ENCODE results near the gene PLCB4.

The PLCB4 gene

GRCh38 chr20:9136114-9136513 lies 67.2 kb downstream of the PLCB4 start:
- TF ChIP-seq, protein P1, sequence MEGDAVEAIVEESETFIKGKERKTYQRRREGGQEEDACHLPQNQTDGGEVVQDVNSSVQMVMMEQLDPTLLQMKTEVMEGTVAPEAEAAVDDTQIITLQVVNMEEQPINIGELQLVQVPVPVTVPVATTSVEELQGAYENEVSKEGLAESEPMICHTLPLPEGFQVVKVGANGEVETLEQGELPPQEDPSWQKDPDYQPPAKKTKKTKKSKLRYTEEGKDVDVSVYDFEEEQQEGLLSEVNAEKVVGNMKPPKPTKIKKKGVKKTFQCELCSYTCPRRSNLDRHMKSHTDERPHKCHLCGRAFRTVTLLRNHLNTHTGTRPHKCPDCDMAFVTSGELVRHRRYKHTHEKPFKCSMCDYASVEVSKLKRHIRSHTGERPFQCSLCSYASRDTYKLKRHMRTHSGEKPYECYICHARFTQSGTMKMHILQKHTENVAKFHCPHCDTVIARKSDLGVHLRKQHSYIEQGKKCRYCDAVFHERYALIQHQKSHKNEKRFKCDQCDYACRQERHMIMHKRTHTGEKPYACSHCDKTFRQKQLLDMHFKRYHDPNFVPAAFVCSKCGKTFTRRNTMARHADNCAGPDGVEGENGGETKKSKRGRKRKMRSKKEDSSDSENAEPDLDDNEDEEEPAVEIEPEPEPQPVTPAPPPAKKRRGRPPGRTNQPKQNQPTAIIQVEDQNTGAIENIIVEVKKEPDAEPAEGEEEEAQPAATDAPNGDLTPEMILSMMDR (IDR thresholded peaks at IDR 0.05; ENCODE audit: insufficient read depth, low read length) = no peak
- no peak for TF ChIP-seq GABPA (IDR thresholded peaks at IDR 0.05; ENCODE audit: low read depth)
- no peak for TF ChIP-seq SPI1 (IDR thresholded peaks at IDR 0.05; ENCODE audit: borderline replicate concordance, low read depth)
- no peak for DNase-seq (ENCODE audit: low read depth in 1 of 2, low spot score in 1 of 2)
- Histone ChIP-seq H3K27ac (replicated peaks) (no peak overlapping the region), H3K4me3 (replicated peaks; ENCODE audit: insufficient read depth, low read length) (no peak overlapping the region), H3K27me3 (ENCODE audit: insufficient read depth, poor library complexity, severe bottlenecking) (no peaks in the 10 kb centered on the region)

- DNase-seq (ENCODE audit: low read depth in 1 of 2, low spot score in 1 of 2) = no peak
- Histone ChIP-seq H3K4me3 (replicated peaks; ENCODE audit: insufficient read depth, low read length) (no peak overlapping the region), H3K27me3 (ENCODE audit: insufficient read depth, poor library complexity, severe bottlenecking) (no peaks in the 10 kb centered on the region), H3K27ac (replicated peaks) (no peak overlapping the region)
- TF ChIP-seq REST (IDR thresholded peaks at IDR 0.05; ENCODE audit: insufficient replicate concordance, low read depth) (no peak), POLR2AphosphoS5 (IDR thresholded peaks at IDR 0.05; ENCODE audit: low read depth) (no peak)
These were observed 68.1 kb downstream of the PLCB4 start for GRCh38 chr20:9137001-9137400.

DNA sequence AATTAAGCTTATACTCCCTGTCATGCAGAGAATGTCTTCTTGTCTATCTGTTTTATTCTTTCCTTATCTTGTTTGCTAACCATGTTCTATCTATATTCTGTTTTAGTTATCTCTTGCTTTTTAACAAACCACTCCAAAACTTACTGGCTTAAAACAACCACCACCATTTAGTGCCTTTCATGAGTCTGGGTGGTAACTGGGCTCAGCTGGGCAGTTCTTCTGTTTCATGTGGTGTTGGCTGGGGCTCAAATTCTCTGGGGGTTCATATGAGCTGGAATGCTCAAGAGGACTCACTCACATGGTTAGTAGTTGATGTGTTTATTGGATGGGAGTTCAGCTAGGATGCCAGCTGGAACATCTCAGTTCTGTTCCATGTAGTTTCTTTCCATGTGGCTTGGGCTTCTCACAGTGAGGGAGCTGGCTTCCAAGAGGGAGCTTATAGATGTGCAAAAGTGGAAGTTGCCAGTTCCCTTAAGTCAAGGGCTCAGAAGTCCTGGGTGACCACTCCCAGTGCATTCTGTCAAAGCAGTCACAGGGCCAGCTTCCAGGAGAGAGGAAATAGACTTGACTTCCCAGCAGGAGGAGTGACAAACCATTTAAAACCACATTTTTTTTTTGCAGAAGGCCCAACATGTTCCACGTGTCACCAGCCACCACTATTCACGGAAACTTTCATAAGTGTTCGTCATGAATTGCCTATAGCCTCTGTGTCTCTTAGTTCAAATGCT lies 70.4 kb downstream of the PLCB4 start:
- H3K4me3 ChIP-seq (replicated peaks; ENCODE audit: insufficient read depth, low read length) = no peak overlapping the region
- no peak for DNase-seq (ENCODE audit: low read depth in 1 of 2, low spot score in 1 of 2)
- H3K27ac ChIP-seq (replicated peaks) = no peak overlapping the region
- H3K27me3 ChIP-seq (ENCODE audit: insufficient read depth, poor library complexity, severe bottlenecking) = no peaks in the 10 kb centered on the region
- no peak for TF ChIP-seq SPI1 (IDR thresholded peaks at IDR 0.05; ENCODE audit: borderline replicate concordance, low read depth)
- no peak for TF ChIP-seq GABPA (IDR thresholded peaks at IDR 0.05; ENCODE audit: low read depth)
- TF ChIP-seq REST (IDR thresholded peaks at IDR 0.05; ENCODE audit: insufficient replicate concordance, low read depth) = no peak
- no peak for TF ChIP-seq POLR2AphosphoS5 (IDR thresholded peaks at IDR 0.05; ENCODE audit: low read depth)
- TF ChIP-seq, protein P1 (IDR thresholded peaks at IDR 0.05; ENCODE audit: insufficient read depth, low read length) = no peak

DNA sequence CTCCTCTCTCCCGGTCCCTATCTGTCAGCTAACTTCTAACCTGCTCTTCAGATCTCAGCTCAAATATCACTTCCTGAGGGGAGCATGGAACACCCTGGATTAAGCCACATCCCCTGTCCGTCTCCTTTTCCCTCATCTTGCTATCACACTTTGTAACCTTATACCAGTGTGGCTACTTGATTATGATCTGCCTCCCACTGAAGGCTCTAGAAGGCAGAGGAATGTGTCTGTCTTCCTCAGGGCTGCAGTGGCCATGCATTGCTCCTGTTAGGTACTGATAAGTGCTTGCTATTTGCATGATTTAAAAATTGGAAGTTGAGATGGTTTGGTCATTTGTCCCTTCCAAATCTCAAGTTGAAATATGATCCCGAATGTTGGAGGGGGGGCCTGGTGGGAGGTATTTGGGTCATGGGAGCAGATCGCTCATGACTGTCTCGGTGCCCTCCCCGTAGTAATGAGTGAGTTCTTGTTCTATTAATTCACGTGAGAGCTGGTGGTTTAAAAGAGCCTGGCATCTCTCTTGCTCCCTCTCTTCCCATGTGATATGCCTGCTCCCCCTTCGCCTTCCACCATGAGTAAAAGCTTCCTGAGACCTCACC lies 71.4 kb downstream of the PLCB4 start:
- TF ChIP-seq REST (IDR thresholded peaks at IDR 0.05; ENCODE audit: insufficient replicate concordance, low read depth) (no peak), GABPA (IDR thresholded peaks at IDR 0.05; ENCODE audit: low read depth) (no peak), POLR2AphosphoS5 (IDR thresholded peaks at IDR 0.05; ENCODE audit: low read depth) (no peak), SPI1 (IDR thresholded peaks at IDR 0.05; ENCODE audit: borderline replicate concordance, low read depth) (no peak)
- TF ChIP-seq, protein P1 (IDR thresholded peaks at IDR 0.05; ENCODE audit: insufficient read depth, low read length) = no peak
- H3K27me3 ChIP-seq (ENCODE audit: insufficient read depth, poor library complexity, severe bottlenecking) = no peaks in the 10 kb centered on the region
- H3K27ac ChIP-seq (replicated peaks) = no peak overlapping the region
- no peak overlapping the region for H3K4me3 ChIP-seq (replicated peaks; ENCODE audit: insufficient read depth, low read length)
- no peak for DNase-seq (ENCODE audit: low read depth in 1 of 2, low spot score in 1 of 2)
